GM12865 (cell line): ENCODE measurements around the gene TECRL.

Experiments used
- DNase-seq: peaks from one replicate; pipeline ENCODE4 v3.0.0; 2010; ENCODE audit warnings: low read depth
- H3K4me3 ChIP-seq: 2 replicates; pipeline ENCODE4 v1.5.1; 2011; ENCODE audit warnings: mild to moderate bottlenecking, low read depth, low read length, control low read depth
- TF ChIP-seq, protein P1 (sequence below): IDR thresholded peaks from 2 replicates; pipeline ENCODE4 v1.5.1; 2011; ENCODE audit warnings: low read length, control low read depth, low read depth, inconsistent platforms; ENCODE audit not compliant: insufficient read depth; ENCODE audit errors: missing control alignments

TECRL gene, protein sequence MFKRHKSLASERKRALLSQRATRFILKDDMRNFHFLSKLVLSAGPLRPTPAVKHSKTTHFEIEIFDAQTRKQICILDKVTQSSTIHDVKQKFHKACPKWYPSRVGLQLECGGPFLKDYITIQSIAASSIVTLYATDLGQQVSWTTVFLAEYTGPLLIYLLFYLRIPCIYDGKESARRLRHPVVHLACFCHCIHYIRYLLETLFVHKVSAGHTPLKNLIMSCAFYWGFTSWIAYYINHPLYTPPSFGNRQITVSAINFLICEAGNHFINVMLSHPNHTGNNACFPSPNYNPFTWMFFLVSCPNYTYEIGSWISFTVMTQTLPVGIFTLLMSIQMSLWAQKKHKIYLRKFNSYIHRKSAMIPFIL

DNA sequence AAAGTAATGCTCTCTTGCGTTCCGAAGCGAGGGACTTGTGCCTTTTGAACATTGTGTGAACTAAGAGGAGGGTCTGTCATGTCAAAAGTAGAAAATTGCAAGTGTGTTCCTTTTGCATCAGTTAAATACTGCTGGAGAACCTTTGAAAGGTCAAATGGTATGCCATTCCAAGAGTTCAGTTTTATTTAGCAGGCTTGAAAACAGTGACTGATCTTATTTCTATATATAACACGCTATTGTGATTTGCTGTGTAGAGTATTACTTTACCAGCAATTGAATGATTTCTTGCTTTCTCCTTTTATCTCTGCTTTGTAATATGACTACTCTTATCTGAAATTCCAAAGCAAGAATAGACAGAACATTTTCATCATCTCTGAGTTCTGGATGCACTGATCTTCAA is at the start of gene TECRL:
TECRL (minus strand) TSS at position 151 of the 400 bp plus-strand sequence; CDS start at position 52, 99 bp downstream.
- TF ChIP-seq, protein P1, sequence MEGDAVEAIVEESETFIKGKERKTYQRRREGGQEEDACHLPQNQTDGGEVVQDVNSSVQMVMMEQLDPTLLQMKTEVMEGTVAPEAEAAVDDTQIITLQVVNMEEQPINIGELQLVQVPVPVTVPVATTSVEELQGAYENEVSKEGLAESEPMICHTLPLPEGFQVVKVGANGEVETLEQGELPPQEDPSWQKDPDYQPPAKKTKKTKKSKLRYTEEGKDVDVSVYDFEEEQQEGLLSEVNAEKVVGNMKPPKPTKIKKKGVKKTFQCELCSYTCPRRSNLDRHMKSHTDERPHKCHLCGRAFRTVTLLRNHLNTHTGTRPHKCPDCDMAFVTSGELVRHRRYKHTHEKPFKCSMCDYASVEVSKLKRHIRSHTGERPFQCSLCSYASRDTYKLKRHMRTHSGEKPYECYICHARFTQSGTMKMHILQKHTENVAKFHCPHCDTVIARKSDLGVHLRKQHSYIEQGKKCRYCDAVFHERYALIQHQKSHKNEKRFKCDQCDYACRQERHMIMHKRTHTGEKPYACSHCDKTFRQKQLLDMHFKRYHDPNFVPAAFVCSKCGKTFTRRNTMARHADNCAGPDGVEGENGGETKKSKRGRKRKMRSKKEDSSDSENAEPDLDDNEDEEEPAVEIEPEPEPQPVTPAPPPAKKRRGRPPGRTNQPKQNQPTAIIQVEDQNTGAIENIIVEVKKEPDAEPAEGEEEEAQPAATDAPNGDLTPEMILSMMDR = no peak
- DNase-seq = no peak
- H3K4me3 ChIP-seq = no peak within 1 kb of the TSS

DNA sequence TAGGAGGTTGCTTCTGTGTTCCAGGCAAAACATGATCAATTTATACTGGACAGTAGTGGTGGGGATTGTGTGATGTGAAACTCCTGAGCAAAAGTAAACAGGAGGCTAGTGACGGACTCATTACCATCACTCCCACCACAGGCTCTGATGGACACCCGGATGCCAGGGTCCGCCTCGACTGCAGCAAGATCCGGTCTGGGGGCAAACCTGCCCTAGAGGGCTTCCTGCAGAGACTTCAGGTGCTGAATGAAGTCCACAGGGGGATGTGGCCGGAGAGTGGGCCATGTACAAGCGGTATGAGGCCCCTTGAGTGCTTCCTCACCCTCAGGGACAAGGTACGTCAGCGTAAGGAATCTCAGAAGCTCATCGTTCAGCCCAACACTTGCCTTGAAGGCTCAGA is 23.4 kb upstream of the TECRL start:
- no peak overlapping the region for H3K4me3 ChIP-seq
- DNase-seq = no peak
- TF ChIP-seq, protein P1 = no peak

DNA sequence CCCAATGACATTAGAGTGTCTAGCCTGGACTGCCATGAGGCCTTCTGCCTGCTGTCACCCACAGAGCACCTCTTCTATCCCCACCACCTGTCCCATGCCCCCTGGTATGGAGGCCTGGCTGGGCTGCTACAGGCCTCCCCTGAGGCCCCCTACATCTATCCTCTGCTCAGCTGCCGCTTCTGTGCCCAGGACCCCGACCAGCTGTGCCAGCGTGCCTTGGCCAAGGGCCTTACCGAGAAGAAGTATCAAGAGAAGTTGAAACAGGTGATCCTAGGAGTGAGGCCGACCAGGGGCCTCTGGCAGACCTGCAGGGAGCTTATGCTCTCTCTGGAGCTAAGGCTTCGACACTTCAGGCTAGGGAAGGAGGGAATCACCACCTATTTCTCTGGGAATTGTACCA is 21.7 kb upstream of the TECRL start:
- no peak for DNase-seq
- TF ChIP-seq, protein P1 = no peak
- no peak overlapping the region for H3K4me3 ChIP-seq

DNA sequence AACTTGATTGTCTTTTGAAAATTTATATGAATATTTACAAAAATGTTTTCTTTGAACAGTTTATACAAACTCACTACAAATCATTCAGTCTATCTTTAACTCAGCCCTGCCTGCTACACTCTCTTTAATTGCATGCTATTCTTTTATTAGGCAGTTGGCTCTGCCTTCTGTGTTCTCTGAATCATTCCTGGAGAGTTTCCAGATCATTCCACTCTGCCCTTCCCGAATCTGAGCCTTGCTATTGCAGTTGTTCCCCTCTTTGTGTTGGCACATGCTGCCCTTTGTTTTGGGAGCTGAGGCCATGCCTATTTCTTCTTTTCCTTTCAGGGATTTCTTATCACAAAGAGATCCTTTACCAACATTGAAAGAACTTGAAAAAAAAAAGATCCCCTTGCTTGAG is 8.7 kb upstream of the TECRL start:
- no peak overlapping the region for H3K4me3 ChIP-seq
- no peak for DNase-seq

DNA sequence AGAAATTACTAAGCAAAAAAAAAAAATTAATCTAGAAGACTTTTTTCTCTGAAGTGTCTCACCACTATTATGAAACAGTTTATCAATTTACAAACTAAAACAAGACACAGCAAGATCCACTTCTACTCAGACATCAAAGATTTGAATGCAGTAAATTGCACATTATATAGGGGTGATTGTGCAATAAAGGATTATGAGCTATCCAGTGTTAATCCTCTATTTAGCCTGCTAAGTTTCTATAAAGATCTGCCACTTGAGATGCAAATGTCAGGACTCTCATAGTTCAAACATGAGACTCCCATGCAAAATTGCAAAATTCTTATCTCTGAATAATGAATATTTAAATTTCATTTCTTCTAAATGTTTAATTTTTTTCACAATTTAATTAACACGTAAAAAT is 2.2 kb downstream of the TECRL start:
- no peak overlapping the region for H3K4me3 ChIP-seq
- DNase-seq = no peak
- TF ChIP-seq, protein P1 = no peak

More for the DNA sequence above, 8.7 kb upstream of the TECRL start:
- TF ChIP-seq, protein P1 = no peak

DNA sequence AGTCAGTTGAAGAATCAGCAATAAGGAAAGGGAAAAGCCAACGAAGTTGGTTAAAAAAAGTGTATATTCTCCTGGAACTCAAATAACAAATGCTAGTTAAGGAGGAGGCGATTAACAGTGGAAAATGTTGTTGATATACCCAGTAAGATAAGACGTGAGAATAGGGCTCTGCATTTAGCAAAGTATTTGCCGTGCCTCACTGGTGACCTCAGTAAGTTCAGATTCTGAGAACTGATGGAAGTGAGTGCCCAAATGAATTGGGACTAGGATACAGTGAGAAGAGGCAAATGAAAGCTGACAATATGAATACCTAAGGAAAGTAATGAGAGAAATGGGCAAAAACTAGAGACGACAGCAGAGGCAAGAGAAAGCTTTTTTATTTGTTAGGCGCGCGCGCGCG is 3.5 kb downstream of the TECRL start:
- no peak for DNase-seq
- TF ChIP-seq, protein P1 = no peak
- H3K4me3 ChIP-seq = no peak overlapping the region

DNA sequence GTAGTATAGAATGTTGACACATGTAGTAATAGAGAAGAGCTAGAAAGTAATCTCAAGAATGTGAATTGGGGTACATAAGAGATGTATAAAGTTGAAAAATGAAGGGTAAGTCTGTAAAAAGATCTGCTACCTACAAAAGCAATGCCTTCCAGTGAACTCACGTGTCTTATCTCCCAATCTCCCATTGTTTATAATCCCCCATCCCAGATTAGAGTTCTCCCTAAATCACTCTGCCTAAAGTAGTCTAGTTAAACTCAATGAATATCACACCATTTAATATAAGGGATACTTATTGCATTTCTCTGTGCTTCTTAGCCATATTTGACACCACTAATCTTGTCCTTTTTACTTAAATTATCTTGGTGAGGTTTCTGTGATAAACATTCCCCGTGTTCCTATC is 6.6 kb downstream of the TECRL start:
- TF ChIP-seq, protein P1 = no peak
- H3K4me3 ChIP-seq = no peak overlapping the region
- no peak for DNase-seq
